H9 (cell line): ENCODE measurements around the gene CDH4. TPM values are rescaled to one million over a fixed set of nuclear protein-coding genes. Genes with fewer than 3 reads are reported as not detected.

Source experiments
- DNase-seq: peaks from one replicate; pipeline ENCODE4 v3.0.0-alpha.2; 2017
- H2AFZ ChIP-seq: one replicate; pipeline ENCODE4 v1.6.1; 2013; ENCODE audit warnings: mild to moderate bottlenecking, low read length, control low read depth, moderate library complexity
- H2AK5ac ChIP-seq: 2 replicates; pipeline ENCODE4 v1.6.1; 2013; ENCODE audit warnings: low read length, control low read depth, mixed read lengths; ENCODE audit not compliant: insufficient read length
- H2BK120ac ChIP-seq: one replicate; pipeline ENCODE4 v1.6.1; 2013; ENCODE audit warnings: low read depth, mild to moderate bottlenecking, low read length, control low read depth, inconsistent platforms; ENCODE audit not compliant: poor library complexity, severe bottlenecking
- H2BK12ac ChIP-seq: 2 replicates; pipeline ENCODE4 v1.6.1; 2013; ENCODE audit warnings: low read length, control low read depth, mixed read lengths, low read depth; ENCODE audit not compliant: insufficient read length
- H2BK15ac ChIP-seq: 2 replicates; pipeline ENCODE4 v1.6.1; 2013; ENCODE audit warnings: low read depth, low read length, control low read depth
- H2BK20ac ChIP-seq: one replicate; pipeline ENCODE4 v1.6.1; 2013; ENCODE audit warnings: low read depth, mild to moderate bottlenecking, low read length, control low read depth, inconsistent platforms; ENCODE audit not compliant: poor library complexity, severe bottlenecking
- H2BK5ac ChIP-seq: 2 replicates; pipeline ENCODE4 v1.6.1; 2013; ENCODE audit warnings: low read length, control low read depth, mixed read lengths; ENCODE audit not compliant: insufficient read length
- H3K14ac ChIP-seq: 2 replicates; pipeline ENCODE4 v1.6.1; 2013; ENCODE audit warnings: low read length, control low read depth; ENCODE audit not compliant: insufficient read depth
- H3K18ac ChIP-seq: 2 replicates; pipeline ENCODE4 v1.6.1; 2013; ENCODE audit warnings: low read depth, mild to moderate bottlenecking, mixed read lengths, low read length, control low read depth; ENCODE audit not compliant: insufficient read length
- H3K23ac ChIP-seq: 2 replicates; pipeline ENCODE4 v1.6.1; 2013; ENCODE audit warnings: low read length, control low read depth, mixed read lengths, low read depth; ENCODE audit not compliant: insufficient read length
- H3K23me2 ChIP-seq: 2 replicates; pipeline ENCODE4 v1.6.1; 2013; ENCODE audit warnings: low read depth, mild to moderate bottlenecking, mixed read lengths, low read length, control low read depth; ENCODE audit not compliant: insufficient read length, poor library complexity, severe bottlenecking
- H3K27ac ChIP-seq: 2 replicates; pipeline ENCODE4 v1.5.1; 2013; ENCODE audit warnings: low read length, control low read depth, mixed read lengths, low read depth; ENCODE audit not compliant: insufficient read length
- H3K27me3 ChIP-seq: 2 replicates; pipeline ENCODE4 v1.6.1; 2013; ENCODE audit warnings: low read length, control low read depth, inconsistent platforms; ENCODE audit not compliant: insufficient read depth
- H3K4ac ChIP-seq: 2 replicates; pipeline ENCODE4 v1.6.1; 2013; ENCODE audit warnings: low read depth, mild to moderate bottlenecking, control low read depth, inconsistent platforms, low read length, moderate library complexity
- H3K4me1 ChIP-seq: 2 replicates; pipeline ENCODE4 v1.6.1; 2013; ENCODE audit warnings: low read length, control low read depth, inconsistent platforms; ENCODE audit not compliant: insufficient read depth
- H3K4me2 ChIP-seq: 2 replicates; pipeline ENCODE4 v1.6.1; 2013; ENCODE audit warnings: low read length, control low read depth, mixed read lengths; ENCODE audit not compliant: insufficient read length, insufficient read depth
- H3K56ac ChIP-seq: 2 replicates; pipeline ENCODE4 v1.6.1; 2013; ENCODE audit warnings: low read depth, mild to moderate bottlenecking, mixed read lengths, low read length, control low read depth; ENCODE audit not compliant: insufficient read length
- H3K79me1 ChIP-seq: 2 replicates; pipeline ENCODE4 v1.6.1; 2013; ENCODE audit warnings: low read depth, mild to moderate bottlenecking, moderate library complexity, low read length, control low read depth, inconsistent platforms; ENCODE audit not compliant: insufficient read depth, poor library complexity, severe bottlenecking
- H3K79me2 ChIP-seq: 2 replicates; pipeline ENCODE4 v1.6.1; 2013; ENCODE audit warnings: low read length, control low read depth, inconsistent platforms; ENCODE audit not compliant: insufficient read depth
- H3K9ac ChIP-seq: 2 replicates; pipeline ENCODE4 v1.6.1; 2013; ENCODE audit warnings: low read length, control low read depth, mixed read lengths; ENCODE audit not compliant: insufficient read length; ENCODE audit errors: extremely low read depth
- H3K9me3 ChIP-seq: one replicate; pipeline ENCODE4 v1.6.1; 2013; ENCODE audit warnings: low read depth, low read length, inconsistent platforms; ENCODE audit not compliant: control insufficient read depth
- H3T11ph ChIP-seq: one replicate; pipeline ENCODE4 v1.6.1; 2013; ENCODE audit warnings: mild to moderate bottlenecking, low read length, control low read depth, inconsistent platforms
- H4K20me1 ChIP-seq: one replicate; pipeline ENCODE4 v1.6.1; 2013; ENCODE audit not compliant: control insufficient read depth, insufficient read length, insufficient read depth
- H4K5ac ChIP-seq: 2 replicates; pipeline ENCODE4 v1.6.1; 2013; ENCODE audit warnings: low read depth, mild to moderate bottlenecking, mixed read lengths, low read length, control low read depth; ENCODE audit not compliant: insufficient read length
- H4K8ac ChIP-seq: replicated peaks from 2 replicates; pipeline ENCODE4 v1.6.1; 2013; ENCODE audit warnings: low read length, control low read depth, mixed read lengths, low read depth; ENCODE audit not compliant: insufficient read length
- H4K91ac ChIP-seq: 2 replicates; pipeline ENCODE4 v1.6.1; 2013; ENCODE audit warnings: low read depth, mild to moderate bottlenecking, moderate library complexity, mixed read lengths, low read length, control low read depth; ENCODE audit not compliant: insufficient read length
- H3K27ac Mint-ChIP-seq, 3 experiments: 2 replicates in 2 of 3; 3 replicates in 1 of 3; pipeline ENCODE4 v1.8.0; 2020 to 2021; ENCODE audit warnings: mixed read lengths in 3 of 3, mild to moderate bottlenecking in 1 of 3, moderate library complexity in 1 of 3
- H3K27me3 Mint-ChIP-seq: 2 replicates; pipeline ENCODE4 v1.8.0; 2021; ENCODE audit warnings: low read depth, mild to moderate bottlenecking, moderate library complexity, mixed read lengths
- H3K36me3 Mint-ChIP-seq, 3 experiments: 2 replicates in 2 of 3; 3 replicates in 1 of 3; pipeline ENCODE4 v1.8.0; 2020 to 2021; ENCODE audit warnings: low read depth in 3 of 3, mixed read lengths in 3 of 3; ENCODE audit not compliant: insufficient read depth in 1 of 3
- H3K4me1 Mint-ChIP-seq, 2 experiments: 2 replicates each; pipeline ENCODE4 v1.8.0; 2020; ENCODE audit warnings: mixed read lengths in 2 of 2
- H3K4me3 Mint-ChIP-seq, 2 experiments: 2 replicates in 1 of 2; 3 replicates in 1 of 2; pipeline ENCODE4 v1.8.0; 2020 to 2021; ENCODE audit warnings: mild to moderate bottlenecking in 2 of 2, mixed read lengths in 2 of 2, moderate library complexity in 1 of 2
- H3K9me3 Mint-ChIP-seq, 2 experiments: 2 replicates in 1 of 2; 3 replicates in 1 of 2; pipeline ENCODE4 v1.8.0; 2020; ENCODE audit warnings: mild to moderate bottlenecking in 2 of 2, mixed read lengths in 2 of 2, moderate library complexity in 1 of 2
- WGBS: extraction: QIAGEN DNeasy Blood & Tissue Kit; methylation state at CpG from one replicate; pipeline ENCODE4 v1.1.7; 2013; ENCODE audit warnings: missing lambda C conversion rate, low lambda C conversion rate, mixed read lengths; ENCODE audit not compliant: insufficient read length; ENCODE audit errors: extremely low coverage; 5-methylcytosine and 5-hydroxymethylcytosine counted together
- total RNA-seq: library from RNA; stranded (reverse); gene quantifications from 2 replicates; pipeline ENCODE4 v1.2.1, GENCODE V29; 2021
- TF ChIP-seq, protein P1 (sequence below): fragments of 200-600 bp; sonication (generic); conservative IDR thresholded peaks from 3 replicates; pipeline ENCODE4 v1.8.0; 2021; ENCODE audit warnings: antibody characterized with exemption, mild to moderate bottlenecking

Gene CDH4
- total RNA-seq, 1 experiment from 2014 or later: 3.0 TPM

DNA sequence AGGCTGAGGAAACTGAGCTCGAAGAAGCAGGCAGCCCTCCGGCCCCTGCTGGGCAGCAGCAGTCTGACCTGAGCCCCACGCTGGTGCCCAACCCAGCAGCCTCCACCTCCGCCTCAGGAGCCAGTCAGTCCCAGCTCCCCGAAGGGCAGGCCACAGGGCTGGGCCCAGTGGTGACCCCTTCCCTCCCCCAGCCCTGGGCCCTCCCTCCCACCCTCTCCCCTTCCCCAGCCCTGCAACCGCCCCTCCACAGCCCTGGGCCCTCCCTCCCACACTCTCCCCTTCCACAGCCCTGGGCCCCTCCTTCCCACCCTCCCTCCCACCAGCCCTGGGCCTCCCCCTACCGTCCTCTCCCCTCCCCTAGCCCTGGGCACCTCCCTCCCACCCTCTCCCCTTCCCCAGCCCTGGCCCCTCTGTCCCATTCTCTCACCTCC lies 698.6 kb downstream of the CDH4 start:
- Histone ChIP-seq H2BK120ac (no peak overlapping the region), H3K27me3 (no peaks in the 10 kb centered on the region), H2BK15ac (no peak overlapping the region), H4K91ac (no peak overlapping the region), H2BK12ac (no peak overlapping the region), H3T11ph (no peak overlapping the region), H4K20me1 (no peaks in the 10 kb centered on the region), H3K4me1 (no peaks in the 10 kb centered on the region), H4K5ac (no peak overlapping the region), H3K23me2 (no peaks in the 10 kb centered on the region), H3K27ac (no peak overlapping the region), H3K56ac (no peak overlapping the region), H3K23ac (no peak overlapping the region), H3K9me3 (no peaks in the 10 kb centered on the region), H2BK5ac (no peak overlapping the region), H2AFZ (no peak overlapping the region), H2BK20ac (no peak overlapping the region), H4K8ac (no peak overlapping the region), H3K4me2 (no peak overlapping the region), H3K79me1 (no peaks in the 10 kb centered on the region), H3K18ac (no peak overlapping the region), H2AK5ac (no peak overlapping the region), H3K79me2 (no peaks in the 10 kb centered on the region), H3K4ac (no peak overlapping the region), H3K9ac (no peak overlapping the region), H3K14ac (no peak overlapping the region)
- Mint-ChIP-seq H3K27ac (no peak overlapping the region), H3K9me3 (peaks cover 0 to under 1% of the 10 kb centered on the region in 2 experiments; a peak in 1 of 5 replicates), H3K36me3 (no peaks in the 10 kb centered on the region), H3K4me3 (no peak overlapping the region), H3K27me3 (no peaks in the 10 kb centered on the region; the same call in 1 of the 2 replicates), H3K4me1 (peaks cover 16 to 25% of the 10 kb centered on the region in 2 experiments)
- no peak for DNase-seq
- no CpG with 5 or more reads among the region's 7 CpGs for WGBS
- TF ChIP-seq, protein P1, sequence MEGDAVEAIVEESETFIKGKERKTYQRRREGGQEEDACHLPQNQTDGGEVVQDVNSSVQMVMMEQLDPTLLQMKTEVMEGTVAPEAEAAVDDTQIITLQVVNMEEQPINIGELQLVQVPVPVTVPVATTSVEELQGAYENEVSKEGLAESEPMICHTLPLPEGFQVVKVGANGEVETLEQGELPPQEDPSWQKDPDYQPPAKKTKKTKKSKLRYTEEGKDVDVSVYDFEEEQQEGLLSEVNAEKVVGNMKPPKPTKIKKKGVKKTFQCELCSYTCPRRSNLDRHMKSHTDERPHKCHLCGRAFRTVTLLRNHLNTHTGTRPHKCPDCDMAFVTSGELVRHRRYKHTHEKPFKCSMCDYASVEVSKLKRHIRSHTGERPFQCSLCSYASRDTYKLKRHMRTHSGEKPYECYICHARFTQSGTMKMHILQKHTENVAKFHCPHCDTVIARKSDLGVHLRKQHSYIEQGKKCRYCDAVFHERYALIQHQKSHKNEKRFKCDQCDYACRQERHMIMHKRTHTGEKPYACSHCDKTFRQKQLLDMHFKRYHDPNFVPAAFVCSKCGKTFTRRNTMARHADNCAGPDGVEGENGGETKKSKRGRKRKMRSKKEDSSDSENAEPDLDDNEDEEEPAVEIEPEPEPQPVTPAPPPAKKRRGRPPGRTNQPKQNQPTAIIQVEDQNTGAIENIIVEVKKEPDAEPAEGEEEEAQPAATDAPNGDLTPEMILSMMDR: no peak
